Kidney epithelial cell (primary cell): ENCODE measurements around the gene LHFPL3. TPM values are rescaled to one million over a fixed set of nuclear protein-coding genes. Genes with fewer than 3 reads are reported as not detected.

ENCODE experiments used
- DNase-seq: peaks from one replicate; pipeline ENCODE4 v3.0.0-alpha.2; 2010; ENCODE audit warnings: low read depth
- H3K27me3 ChIP-seq: 2 replicates; pipeline ENCODE4 v1.6.0; 2011; ENCODE audit warnings: low read length; ENCODE audit not compliant: control insufficient read depth, insufficient read depth
- H3K36me3 ChIP-seq: 2 replicates; pipeline ENCODE4 v1.5.1; 2011; ENCODE audit warnings: low read length; ENCODE audit not compliant: control insufficient read depth, insufficient read depth
- H3K4me3 ChIP-seq: 2 replicates; pipeline ENCODE4 v1.5.1; 2011; ENCODE audit warnings: low read depth, mild to moderate bottlenecking, control low read depth, low read length
- total RNA-seq: library from RNA; depleted of rRNA; stranded (reverse); fragments of >200 nt; gene quantifications from 2 replicates; pipeline ENCODE4 v1.2.3, GENCODE V29; 2015
- TF ChIP-seq, protein P1 (sequence below): IDR thresholded peaks from 2 replicates; pipeline ENCODE4 v1.5.1; 2011; ENCODE audit warnings: mild to moderate bottlenecking, moderate library complexity, low read length, control low read depth, inconsistent platforms; ENCODE audit not compliant: insufficient read depth, poor library complexity, severe bottlenecking

LHFPL3 gene
- total RNA-seq, 1 donor from 2014 or later: not detected

DNA sequence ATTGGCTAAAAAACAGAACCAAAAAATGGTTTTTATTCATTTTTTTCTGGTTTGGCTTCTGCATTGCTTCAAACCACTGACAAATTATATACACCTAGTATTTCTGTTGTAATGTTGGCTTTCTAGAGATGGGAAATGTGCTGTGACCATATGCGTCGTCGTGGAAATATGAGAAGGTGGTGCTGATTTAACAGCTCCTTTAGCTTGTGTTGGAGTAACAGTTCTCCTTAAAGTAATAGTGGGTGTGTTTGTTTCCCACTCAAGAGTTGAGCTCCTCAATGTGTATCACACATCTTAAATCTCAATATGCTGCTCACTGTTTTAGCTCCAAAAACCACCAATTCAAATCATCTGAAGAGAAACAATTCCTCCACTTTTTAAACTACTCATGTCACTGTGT lies 196.4 kb downstream of the LHFPL3 start:
- no peak overlapping the region for H3K4me3 ChIP-seq
- no peak for DNase-seq
- no peaks in the 10 kb centered on the region for H3K27me3 ChIP-seq
- no peaks in the 10 kb centered on the region for H3K36me3 ChIP-seq
- TF ChIP-seq, protein P1, sequence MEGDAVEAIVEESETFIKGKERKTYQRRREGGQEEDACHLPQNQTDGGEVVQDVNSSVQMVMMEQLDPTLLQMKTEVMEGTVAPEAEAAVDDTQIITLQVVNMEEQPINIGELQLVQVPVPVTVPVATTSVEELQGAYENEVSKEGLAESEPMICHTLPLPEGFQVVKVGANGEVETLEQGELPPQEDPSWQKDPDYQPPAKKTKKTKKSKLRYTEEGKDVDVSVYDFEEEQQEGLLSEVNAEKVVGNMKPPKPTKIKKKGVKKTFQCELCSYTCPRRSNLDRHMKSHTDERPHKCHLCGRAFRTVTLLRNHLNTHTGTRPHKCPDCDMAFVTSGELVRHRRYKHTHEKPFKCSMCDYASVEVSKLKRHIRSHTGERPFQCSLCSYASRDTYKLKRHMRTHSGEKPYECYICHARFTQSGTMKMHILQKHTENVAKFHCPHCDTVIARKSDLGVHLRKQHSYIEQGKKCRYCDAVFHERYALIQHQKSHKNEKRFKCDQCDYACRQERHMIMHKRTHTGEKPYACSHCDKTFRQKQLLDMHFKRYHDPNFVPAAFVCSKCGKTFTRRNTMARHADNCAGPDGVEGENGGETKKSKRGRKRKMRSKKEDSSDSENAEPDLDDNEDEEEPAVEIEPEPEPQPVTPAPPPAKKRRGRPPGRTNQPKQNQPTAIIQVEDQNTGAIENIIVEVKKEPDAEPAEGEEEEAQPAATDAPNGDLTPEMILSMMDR: no peak

DNA sequence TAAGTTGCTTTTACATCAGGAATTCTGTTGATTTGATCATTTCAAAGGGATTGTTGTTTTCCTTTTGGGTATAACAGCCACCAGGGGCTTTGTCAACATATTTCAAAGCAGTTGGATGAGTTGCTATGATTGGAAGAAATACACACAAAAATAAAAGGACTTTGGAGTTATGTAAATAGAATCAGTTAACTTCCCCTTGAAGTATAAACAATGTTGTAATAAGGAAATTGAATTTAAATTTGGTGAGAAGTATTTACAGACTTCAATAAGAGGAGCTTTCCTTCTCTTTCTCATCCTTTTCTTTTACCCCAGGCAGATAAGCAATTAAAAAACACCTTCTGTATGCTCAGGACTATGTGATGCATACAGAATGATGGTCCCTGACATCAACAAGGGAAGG lies 199.7 kb downstream of the LHFPL3 start:
- TF ChIP-seq, protein P1: no peak
- Histone ChIP-seq H3K4me3 (no peak overlapping the region), H3K36me3 (no peaks in the 10 kb centered on the region), H3K27me3 (no peaks in the 10 kb centered on the region)
- no peak for DNase-seq

DNA sequence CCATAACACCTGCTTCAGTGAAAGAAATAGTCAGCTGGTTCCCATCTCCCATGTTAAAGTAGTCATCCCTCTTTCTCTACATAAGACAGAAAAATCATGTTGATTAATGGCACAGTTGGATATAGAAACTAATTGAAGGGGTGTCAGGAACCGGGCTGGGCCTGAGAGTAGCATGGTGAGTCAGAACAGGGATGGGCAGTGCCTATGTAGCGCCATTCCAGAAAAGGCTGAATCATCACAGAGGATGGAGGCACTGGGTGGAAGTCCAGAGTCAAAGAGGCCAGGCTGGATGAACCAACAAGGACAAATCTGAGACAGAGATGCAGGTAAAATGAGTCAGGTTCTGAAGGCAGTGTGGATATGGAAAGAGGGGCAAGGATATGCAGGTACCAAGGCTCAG lies 201.2 kb downstream of the LHFPL3 start:
- no peaks in the 10 kb centered on the region for H3K27me3 ChIP-seq
- H3K4me3 ChIP-seq: no peak overlapping the region
- TF ChIP-seq, protein P1: no peak
- DNase-seq: no peak
- H3K36me3 ChIP-seq: no peaks in the 10 kb centered on the region

DNA sequence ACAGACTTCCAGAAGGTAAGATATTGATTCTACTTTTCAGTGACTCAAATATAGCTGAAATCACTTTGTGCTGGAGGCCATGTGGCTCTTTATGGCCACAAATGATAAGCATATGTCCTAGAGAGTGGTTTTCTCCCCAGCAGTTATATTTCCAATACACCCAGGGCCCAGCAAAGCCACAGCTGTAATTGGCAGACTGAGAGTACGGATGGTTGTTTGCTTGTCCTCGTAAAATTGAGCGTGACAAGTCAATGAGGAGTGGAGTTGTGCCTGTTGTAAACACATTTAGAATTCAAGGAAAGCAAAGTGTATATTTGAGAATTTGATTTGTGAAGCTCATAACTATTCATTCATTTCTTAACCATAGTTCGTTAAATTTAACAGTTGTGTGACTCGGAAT lies 201.8 kb downstream of the LHFPL3 start:
- no peaks in the 10 kb centered on the region for H3K36me3 ChIP-seq
- H3K4me3 ChIP-seq: no peak overlapping the region
- no peak for DNase-seq
- TF ChIP-seq, protein P1: no peak
- H3K27me3 ChIP-seq: no peaks in the 10 kb centered on the region

DNA sequence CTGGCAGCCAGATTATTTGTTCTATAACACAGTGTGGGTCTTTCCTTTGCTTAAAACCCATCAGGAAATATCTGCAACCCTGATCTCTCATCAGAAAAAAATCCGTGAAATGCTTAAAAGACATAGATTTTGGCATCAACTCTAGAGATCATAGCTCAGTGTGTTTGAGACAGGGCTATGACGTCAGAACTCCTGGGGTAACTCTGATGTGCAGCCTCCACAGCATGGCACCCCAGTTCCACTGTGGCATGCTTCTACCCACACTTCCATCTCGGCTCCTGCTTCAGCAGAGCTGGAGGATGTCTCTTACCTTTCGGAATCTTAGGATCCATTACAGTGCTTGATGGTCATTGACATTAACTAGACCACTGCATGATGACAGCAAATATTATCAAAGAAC lies 205.7 kb downstream of the LHFPL3 start:
- TF ChIP-seq, protein P1: no peak
- Histone ChIP-seq H3K4me3 (no peak overlapping the region), H3K27me3 (no peaks in the 10 kb centered on the region)

DNA sequence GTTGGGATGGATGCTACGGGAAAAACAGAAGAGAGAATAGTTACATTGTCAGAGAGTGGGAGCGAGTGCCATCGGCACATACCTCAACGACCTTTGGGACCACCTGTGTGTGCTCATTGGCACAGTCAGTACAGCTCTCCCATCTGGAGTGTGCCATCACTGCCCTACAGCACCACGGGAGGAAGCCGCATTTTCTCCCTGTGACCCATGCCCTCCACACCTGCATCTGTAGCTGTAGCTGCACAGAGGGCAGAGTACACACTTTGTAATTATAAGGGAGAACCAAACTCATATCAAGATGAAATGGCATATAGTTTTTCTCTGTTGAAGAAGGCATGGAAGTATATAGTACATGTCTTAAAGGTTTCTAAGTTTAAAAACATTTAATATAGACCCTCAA lies 207.4 kb downstream of the LHFPL3 start:
- no peak overlapping the region for H3K4me3 ChIP-seq
- no peaks in the 10 kb centered on the region for H3K36me3 ChIP-seq
- TF ChIP-seq, protein P1: no peak
- no peak for DNase-seq
- H3K27me3 ChIP-seq: no peaks in the 10 kb centered on the region

More for the DNA sequence above, 205.7 kb downstream of the LHFPL3 start:
- H3K36me3 ChIP-seq: no peaks in the 10 kb centered on the region
- DNase-seq: no peak
